Cardiac atrium fibroblast (primary cell): ENCODE data around the gene NPIPB9. TPM values are rescaled to one million over a fixed set of nuclear protein-coding genes. Genes with fewer than 3 reads are reported as not detected.

Experiments used
- total RNA-seq: library from RNA; depleted of rRNA; stranded (reverse); fragments of >200 nt; gene quantifications from 2 replicates; pipeline ENCODE4 v1.2.3, GENCODE V29; 2015

NPIPB9 gene
- not detected in 2 replicates for total RNA-seq

DNA sequence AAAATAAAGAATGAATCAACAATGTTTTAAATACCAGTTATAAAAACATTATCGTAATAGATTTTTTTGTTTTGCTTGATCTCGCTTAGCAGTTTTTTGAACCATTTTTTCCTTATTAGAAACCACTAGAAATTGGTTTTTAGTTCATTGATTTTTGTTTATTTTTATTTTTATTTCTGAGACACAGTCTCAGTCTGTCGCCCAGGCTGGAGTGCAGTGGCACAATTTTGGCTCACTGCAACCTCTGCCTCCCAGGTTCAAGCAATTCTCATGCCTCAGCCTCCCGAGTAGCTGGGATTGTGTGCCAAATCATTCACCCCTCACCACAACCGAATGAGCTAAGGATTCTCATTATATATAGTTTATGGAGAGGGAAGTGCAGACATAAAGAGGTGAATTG is at the start of gene NPIPB9:
NPIPB9 (plus strand) TSS at position 301 of the 400 bp plus-strand sequence.

DNA sequence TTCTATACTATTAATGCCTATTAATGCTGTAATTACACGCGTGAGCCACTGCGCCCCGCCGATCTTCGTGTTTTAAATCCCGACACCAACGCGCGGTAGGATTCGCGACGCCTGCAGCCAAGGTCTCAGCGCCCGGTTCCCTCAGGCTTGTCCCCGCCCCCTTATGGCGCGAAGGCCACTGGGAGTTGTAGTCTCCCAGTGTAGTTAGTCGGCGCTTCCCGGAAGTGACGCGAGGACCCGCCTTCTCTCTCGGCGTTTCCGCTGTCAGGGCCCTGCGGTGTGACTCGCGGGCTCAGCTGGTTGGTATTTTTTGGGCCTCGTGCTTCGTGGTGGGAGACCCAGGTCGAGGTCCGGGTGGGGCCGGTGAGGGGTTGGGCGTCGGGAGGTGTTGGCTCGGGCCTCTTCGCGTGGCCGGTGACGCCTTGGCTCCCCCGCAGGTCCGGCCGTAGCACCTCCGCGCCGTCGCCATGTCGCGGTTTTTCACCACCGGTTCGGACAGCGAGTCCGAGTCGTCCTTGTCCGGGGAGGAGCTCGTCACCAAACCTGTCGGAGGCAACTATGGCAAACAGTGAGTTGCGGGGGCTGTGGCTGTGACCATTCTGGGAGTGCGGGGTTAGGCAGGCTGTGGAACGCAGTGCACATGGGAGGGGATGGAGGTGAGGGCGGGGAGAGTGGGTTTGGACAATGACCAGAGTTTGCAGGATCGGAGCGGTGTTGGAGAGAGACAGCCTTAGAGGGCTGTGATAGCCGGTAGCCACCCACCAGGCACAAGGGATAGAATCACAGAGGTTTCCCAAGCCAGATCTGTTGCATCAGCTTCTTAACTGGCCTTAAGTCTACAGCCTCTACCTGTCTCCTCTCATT is 40.1 kb upstream of the NPIPB9 start, which contains the start of gene EIF3C:
EIF3C (plus strand) TSS at position 245 of the 864 bp plus-strand sequence; CDS start at position 468, 223 bp downstream.

Other genes starting within 250 kb of the NPIPB9 start
- not detected in 2 replicates for gene IL27, start 245.0 kb upstream of the NPIPB9 start, total RNA-seq
- gene NUPR1, start 212.8 kb upstream of the NPIPB9 start, total RNA-seq, result 19.1 and 57.4 TPM in 2 replicates
- gene SGF29, start 197.9 kb upstream of the NPIPB9 start, total RNA-seq, result 8.4 and 13.9 TPM in 2 replicates
- gene SULT1A2, start 154.7 kb upstream of the NPIPB9 start, total RNA-seq, result 4.7 and 5.5 TPM in 2 replicates
- gene SULT1A1, start 141.7 kb upstream of the NPIPB9 start, total RNA-seq, result 42.8 and 48.0 TPM in 2 replicates
- gene NPIPB8, start 113.7 kb upstream of the NPIPB9 start, total RNA-seq, result not detected in 2 replicates
- gene EIF3C, start 40.3 kb upstream of the NPIPB9 start, total RNA-seq, result 156 and 183 TPM in 2 replicates
- gene ATXN2L, start 71.2 kb downstream of the NPIPB9 start, total RNA-seq, result 35.6 and 58.0 TPM in 2 replicates
- gene TUFM, start 94.6 kb downstream of the NPIPB9 start, total RNA-seq, result 101 and 102 TPM in 2 replicates
- 19.8 and 31.4 TPM in 2 replicates for gene SH2B1, start 112.1 kb downstream of the NPIPB9 start, total RNA-seq
- under 0.01 TPM in 1 of 2 replicates, not detected in the other for gene ATP2A1, start 126.7 kb downstream of the NPIPB9 start, total RNA-seq
- 18.6 and 27.1 TPM in 2 replicates for gene RABEP2, start 173.5 kb downstream of the NPIPB9 start, total RNA-seq
- 1.3 TPM in 1 of 2 replicates, not detected in the other for gene CD19, start 180.2 kb downstream of the NPIPB9 start, total RNA-seq
- gene NFATC2IP, start 199.2 kb downstream of the NPIPB9 start, total RNA-seq, result 12.2 and 13.0 TPM in 2 replicates
- 50.9 and 56.7 TPM in 2 replicates for gene SPNS1, start 223.0 kb downstream of the NPIPB9 start, total RNA-seq
- gene LAT, start 233.3 kb downstream of the NPIPB9 start, total RNA-seq, result 0.49 and 1.1 TPM in 2 replicates